Stimulated activated CD4-positive, alpha-beta T cell treated with anti-CD3 and anti-CD28 coated beads, Interleukin-15, amount 100 ng/mL, for 48 hours (primary cell): ENCODE data around the gene TMPRSS13.
"Not testable (repeated sequence)": the region's sequence is repeated elsewhere in the genome, so short reads cannot be mapped to it uniquely, and the experiment has no call there.

Experiments used
- DNase-seq, 2 donors: peaks; one replicate each; pipeline ENCODE4 v3.0.0-alpha.2; 2020; ENCODE audit warnings: low read depth in 2 of 2

The TMPRSS13 gene

DNA sequence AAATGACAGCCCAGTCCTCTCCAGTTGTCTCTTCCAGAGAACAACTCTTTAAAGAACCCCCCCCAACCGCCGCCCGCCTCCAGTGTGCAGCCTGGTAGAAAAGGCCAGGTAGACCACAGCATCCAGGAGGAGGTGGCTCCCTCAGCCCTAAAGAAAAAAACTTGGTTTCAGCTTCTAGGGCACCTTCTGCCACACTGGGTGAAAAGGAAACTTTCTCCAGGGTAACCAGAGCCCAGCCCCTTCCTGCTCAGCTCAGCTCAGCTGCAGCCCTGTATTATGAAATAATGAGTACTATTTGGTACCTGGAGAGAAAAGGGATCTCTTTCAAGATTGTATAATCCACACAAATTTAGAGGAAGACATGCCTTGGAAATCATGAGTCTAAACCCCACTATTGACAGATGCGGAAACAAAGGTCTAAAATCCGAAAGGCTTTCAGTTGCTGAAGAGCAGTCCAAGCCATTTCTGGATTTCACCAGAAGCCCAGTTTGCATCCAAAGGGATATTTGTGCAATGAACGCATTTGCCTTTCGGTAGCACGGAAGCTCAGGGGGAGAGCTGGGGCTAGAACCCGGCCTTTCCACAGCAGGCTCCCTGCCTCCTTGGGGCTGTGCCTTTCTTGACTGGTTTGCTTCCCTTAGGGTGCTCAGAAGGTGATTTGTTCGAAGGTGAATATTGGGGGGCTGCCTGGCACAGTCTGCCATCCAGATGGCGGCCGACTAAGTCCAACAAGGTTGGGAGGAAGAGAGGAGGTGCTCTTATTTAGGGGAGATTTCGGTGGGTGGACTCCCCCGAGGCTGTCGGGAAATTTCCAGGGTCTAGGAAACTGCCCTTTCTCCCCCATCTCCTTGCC is 56.0 kb downstream of the TMPRSS13 start:
- DNase-seq: no peak

DNA sequence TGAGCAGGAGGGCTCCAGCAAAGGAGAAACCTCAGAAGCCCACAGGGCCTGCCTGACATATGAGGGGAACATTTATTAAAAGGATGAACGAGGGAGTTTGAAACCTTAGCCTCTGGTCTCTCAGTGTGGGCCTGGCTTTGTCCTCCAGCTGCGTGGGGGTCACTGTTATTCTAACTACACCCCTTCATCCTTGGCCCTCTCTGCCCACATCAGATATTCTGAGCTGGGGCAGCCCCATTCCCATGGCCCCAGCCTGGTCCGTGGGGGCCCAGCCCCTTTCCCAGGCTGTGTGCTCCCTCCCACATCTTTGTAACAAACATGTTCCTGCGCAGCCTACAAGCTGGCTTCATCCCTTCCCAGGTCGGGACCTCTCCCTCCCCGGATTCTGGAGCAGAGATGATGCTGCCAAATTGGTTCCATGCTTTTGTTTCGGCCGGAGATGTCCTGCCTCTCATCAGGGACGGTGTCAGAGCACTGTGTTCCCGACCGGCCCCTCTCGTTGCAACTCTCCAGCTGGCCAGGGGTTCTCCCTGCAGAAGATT is 56.7 kb downstream of the TMPRSS13 start:
- no peak for DNase-seq

DNA sequence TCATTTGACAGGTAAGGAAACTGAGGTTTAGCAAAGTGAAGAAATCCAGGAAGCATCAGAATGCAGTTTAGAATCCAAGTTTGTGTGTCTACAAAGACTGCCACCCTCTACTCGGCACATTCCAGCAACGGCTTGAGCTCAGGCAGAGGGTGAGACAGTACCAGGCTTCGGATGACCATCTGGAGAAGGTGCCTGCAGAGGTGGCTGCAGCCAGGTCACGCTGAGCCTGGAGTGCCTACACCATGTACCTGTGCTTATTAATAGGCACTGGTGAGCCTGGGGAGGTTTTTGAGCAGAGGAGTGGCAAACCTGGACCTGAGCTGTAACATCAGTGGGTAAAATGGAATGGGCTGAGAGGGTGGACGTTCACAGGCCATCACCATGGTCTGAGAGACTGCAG is 57.4 kb downstream of the TMPRSS13 start:
- DNase-seq: no peak

DNA sequence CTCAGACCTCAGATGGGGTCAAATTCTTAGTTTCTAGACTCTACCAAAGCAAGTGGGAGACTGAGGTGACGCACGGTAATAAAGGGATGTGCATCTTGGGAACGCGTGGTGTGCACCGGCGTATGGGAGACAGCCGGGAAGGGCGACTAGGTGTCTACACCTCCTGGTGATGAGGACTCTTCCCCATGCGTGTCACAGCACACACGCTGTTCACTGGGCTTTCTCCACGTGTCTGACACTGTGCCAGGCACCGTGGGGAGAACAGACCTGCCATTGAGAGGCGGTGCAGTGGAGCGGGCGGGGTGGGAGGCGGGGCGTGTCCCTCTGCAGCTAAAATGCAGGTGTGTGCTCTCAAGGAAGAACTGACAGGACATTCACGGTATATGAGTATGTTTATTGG is 58.0 kb downstream of the TMPRSS13 start:
- DNase-seq: no peak

DNA sequence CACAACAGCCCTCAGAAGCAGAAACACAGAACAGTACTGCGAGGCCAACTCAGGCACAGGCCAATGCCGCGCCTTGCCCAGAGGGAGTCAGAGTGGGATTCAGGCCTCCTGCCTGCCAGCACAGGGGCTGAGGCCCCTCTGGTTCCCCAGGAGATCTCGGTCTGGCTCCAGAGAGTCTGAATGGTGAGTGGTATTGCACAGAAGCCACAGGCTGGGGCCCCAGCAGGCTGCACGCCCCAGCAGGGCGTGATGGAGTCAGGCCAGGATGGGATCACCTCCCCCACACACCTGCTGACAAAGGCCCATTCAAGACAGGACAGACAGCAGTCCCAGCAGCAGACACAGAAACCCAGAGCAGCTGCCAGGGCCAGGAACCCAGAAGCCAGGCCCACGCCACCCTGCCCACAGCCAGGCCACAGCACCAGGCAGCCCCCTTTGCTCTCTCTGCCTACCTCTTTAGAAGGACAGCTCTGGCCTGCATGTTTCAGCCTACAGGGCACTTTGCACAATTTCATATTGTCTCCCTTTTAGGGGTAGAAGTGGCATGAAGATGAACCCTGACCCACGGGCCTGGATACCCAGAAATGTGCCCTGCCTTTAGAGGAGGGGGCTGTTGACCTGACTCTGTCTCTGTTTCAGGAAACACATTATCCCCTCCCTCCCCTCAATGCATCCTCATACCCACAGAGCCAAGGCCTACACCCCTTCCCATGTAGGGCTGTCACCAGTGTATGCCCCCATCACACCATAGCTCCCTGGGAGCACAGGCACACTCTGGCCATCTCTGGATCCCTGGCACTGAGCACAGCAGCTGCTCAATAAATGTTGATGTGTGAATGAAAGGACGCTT is 58.9 kb downstream of the TMPRSS13 start:
- DNase-seq: no peak

DNA sequence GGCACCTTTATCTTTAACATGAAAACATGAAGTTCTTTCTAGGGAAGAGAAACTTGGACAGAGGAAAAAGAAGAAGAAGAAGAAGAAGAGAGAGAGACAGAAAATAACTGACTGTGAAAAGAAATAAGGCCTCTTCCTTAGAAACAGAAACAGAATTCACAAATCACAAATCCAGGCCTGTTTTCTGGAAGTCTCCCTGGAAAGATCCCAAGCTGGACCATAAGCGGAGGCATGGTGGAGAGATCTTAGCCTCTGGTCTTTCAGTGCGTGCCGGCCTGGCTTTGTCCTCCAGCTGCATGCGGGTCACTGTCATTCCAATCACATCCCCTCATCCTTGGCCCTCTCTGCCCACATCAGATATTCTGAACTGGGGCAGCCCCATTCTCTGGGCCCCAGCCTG is 59.6 kb downstream of the TMPRSS13 start:
- no peak for DNase-seq

DNA sequence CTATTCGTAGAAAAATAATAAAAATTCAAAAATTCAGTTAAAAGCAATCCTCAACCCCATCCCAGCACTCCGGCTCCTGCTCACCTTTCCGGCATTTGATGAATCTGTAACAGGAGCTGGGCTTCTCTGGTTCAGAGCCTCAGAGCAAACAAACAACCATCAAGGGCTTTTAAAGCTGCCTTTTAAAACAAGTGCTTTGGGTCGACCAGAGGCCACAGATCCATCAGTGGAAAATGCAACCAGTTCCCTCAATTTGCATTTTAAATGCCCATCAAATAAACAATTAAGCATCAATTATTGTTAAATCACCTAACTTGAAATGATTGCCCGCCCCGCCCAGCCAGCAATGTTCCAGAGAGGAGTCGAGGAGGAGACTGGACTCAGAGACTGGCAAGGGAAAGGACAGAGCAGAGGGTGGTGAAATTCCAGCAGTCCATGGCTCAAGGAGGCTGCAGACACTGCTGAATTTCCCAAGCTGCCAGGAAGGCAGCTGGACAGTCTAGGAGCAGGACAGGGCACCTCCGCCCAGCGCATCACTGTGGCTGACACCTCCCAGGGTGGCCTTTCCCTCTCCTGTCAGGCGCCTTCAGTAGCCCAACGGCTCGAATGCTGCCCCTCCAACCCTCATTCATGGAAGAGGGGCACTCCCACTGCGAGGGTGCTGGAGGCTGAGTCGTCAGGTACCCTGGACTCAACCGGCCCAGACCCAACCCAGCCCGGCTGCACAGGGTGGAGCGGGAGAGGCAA is 60.2 kb downstream of the TMPRSS13 start:
- no peak for DNase-seq

DNA sequence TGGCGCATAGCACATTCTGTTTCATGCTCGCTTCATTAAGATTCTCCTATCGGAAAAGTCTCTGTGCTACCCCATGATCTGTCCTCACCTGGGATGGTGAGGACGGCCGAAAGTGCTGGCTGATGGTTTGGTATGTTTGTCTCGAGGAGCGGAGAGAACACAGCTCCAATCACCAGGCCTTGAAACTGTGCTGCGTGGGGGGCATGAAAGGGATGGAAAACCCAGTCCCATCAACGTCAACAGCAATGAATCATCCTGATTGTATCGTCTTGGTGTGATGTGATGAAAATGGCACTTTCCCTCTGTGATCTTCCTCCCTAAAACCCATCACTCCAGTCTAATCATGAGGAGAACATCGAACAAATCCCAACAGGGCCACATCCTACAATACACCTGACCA is 61.1 kb downstream of the TMPRSS13 start:
- no peak for DNase-seq

DNA sequence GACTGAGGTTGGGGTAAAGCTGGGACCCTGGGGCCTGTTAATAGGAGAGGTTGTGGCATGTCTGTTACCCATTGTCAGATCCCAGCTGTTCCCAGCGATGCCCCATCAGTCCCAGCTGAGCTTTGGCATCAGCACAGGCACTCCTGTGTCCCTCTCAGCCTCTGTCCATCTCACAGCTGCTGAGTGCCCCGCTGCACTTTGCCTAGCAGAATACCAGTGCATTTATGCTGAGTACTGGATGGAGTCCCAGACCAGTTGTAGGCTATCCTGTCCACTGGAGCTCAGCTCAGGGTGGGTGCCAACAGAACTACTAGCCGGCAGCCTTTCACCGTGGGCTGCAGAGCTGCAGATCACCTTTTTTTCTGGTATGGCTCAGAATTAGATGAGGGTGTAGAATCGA is 62.7 kb downstream of the TMPRSS13 start:
- DNase-seq: no peak

DNA sequence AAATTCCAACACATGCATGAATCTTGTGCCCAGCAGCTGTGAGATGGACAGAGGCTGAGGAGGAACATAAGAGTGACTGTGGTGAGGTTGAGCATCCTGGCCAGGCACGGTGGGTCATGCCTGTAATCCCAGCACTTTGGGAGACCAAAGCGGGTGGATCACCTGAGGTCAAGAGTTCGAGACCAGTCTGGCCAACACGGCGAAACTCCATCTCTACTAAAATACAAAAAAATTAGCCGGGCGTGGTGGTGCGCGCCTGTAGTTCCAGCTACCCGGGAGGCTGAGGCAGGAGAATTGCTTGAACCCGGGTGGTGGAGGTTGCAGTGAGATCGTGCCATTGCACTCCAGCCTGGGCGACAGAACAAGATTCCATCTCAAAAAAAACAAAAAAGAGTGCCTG is 63.7 kb downstream of the TMPRSS13 start:
- DNase-seq: not testable (repeated sequence)

DNA sequence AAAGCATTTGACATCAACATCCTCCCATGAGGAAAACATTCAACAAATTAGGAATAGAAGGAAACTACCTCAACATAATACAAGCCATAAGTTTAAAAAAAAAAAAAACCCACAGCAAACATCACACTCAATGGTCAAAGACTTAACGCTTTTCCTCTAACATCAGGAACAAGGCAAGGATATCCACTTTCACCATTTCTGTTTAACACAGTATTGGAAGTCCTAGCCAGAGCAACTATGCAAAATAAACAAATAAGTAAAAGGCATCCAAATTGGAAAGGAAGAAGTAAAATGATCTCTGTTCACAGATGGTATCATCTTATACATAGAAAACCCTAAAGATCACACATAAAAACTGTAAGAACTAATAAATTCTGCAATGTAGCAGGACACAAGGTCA is 65.8 kb downstream of the TMPRSS13 start:
- DNase-seq: no peak

DNA sequence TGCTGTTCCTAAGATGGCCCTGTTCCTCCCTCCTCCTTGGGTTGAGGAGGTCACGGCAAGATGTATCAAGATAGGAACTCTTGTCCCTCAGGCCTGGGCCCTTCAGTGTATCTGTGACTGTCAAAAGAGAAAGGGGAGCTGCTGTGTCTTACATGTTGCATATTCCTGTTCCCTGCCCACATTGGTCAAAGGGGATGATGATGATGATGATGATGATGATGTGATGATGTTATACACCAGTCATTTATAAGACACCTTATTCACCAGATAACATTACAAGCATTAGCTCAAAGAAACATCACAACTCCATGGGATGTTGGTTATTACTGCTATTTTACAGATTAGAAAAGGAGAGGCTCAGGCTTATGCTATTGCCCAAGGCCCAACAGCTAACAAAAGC is 66.4 kb downstream of the TMPRSS13 start:
- no peak for DNase-seq

DNA sequence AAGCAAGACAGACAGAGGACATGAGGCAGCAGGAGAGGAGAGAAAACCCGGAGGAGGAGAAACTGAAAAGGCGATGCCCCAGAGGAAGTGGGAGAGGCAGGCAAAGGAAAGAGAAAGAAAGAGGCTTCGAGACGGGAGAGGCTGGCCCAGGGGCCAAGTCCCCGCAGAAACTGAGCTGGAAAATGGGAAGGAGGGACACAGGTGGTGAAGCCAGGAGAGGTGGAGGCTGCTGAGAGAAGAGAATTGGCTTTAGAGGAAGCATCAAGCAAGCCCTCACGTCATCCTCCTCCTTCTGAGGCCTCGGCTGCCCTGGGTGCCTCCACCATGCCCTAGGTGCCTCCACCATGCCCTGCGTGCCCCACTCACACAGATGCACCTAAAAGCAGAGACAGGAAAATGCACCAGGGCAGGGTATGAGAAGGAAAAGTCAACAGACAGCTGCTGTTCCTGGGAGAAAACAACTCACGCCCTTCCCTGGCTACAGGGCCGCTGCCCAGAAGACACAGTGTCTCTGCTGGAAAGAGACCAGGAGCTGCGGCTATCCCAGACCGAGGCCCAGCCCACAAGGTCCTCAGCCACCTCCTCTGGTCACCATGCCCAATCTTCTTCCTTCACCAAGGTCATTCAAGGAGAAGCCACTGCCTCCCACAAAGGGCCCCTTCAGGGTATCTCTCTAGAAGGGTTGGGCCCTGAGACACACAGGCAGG is 67.0 kb downstream of the TMPRSS13 start:
- no peak for DNase-seq

DNA sequence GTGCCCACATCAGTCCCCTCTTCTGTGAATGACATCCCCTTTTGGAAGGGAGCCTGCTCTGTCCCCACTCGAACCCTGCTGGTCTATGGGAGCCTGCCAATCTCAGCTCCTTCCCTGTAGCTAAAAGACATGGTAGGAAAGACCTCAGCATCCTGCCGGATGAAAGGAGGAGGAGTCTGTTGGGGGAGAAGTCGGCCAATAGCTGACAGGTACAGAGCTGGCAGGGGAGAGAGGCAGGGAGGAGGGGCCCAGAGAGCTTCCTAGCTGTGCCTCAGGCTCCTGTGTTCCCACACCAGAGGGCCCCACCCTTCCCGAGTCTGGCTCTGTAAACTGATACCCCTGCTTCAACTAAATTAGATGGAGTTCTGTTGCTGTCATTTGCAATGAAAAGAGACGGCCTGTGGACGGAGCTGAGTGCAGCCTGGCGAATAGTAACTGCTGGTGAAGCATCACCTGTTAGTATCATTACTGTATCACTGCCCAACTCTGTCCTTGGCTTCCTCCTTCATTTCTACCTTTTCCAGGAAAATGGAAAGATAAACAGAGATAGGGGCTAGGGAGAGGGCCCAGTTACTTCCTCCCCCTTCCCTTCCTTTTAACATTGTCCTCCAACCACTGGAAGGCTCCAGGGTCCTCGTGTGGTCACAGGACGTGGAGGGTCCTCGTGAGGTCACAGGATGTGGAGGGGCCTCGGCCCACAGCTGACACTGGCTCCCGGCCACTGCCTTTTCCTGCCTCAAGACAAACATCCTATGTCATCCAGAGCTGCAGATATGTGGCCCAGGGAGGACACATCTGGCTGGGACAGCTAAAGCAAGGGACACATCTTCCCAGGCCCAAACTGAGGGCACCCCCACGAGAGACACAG is 67.8 kb downstream of the TMPRSS13 start:
- DNase-seq: no peak

DNA sequence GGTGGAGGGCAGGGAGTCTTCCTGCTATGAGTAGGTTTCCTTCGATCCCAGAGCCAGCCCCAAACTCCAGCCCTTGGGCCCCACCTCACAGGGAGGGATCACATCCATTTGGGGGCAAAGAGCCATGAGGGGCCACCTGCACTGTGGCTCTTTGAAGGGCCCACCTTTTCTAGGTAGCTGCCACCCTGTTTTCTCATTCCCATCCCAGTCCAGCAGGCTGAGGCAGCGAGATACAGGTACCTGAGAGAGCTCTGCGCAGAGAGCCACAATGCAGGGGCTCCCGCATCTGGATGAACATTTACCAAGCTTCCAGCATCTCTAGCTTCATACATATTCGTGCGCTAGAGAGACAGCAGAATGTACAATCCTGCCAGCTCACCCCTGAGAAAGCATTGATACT is 69.1 kb downstream of the TMPRSS13 start:
- DNase-seq: no peak

DNA sequence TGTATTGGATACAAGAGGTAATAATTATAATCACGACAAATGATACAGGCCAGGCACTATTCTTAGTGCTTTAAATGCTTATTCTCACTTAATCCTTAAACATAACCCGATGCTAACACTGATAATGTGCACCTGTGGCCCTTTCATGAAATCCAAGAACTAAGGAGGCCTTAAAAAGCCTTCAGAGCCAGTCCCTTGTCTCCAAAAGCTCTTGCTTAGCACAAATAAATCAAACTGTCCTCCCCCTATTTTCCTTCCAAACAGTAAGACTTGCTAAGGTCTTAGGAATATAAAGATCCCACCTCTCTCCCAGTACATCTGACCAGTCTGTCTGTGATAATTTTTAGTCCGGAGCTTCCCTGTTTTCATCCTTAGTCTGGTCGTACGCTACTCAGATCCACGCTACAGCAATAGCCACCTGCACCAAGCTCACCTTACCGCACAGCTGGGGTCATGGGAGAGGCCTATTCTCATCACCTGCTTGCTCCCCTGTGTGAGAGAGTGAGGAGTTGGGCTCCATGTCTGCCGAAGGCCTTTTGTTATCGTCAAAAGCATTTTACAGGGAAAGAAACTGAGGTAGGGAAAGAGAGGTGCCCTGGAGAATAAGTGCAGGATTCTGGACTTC is 69.6 kb downstream of the TMPRSS13 start:
- DNase-seq: no peak

DNA sequence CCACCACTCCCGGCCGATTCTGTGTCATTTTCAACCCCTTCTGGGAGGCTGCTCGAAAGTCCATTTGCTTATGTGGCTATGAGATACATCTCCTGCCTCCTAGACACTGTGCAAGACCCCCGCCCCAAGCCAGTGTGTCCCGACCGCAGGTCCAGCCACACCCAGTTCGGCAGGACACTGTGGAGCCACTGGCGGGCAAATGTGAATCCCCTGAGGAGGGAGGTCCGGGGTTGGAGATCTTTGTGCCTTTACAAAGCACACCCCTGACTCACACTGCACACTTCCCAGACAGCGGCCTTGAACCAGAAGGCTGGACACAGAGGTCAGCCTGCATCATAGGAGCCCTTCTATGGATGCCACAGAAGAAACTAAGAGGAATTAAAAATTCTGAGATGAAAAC is 70.1 kb downstream of the TMPRSS13 start:
- no peak for DNase-seq

DNA sequence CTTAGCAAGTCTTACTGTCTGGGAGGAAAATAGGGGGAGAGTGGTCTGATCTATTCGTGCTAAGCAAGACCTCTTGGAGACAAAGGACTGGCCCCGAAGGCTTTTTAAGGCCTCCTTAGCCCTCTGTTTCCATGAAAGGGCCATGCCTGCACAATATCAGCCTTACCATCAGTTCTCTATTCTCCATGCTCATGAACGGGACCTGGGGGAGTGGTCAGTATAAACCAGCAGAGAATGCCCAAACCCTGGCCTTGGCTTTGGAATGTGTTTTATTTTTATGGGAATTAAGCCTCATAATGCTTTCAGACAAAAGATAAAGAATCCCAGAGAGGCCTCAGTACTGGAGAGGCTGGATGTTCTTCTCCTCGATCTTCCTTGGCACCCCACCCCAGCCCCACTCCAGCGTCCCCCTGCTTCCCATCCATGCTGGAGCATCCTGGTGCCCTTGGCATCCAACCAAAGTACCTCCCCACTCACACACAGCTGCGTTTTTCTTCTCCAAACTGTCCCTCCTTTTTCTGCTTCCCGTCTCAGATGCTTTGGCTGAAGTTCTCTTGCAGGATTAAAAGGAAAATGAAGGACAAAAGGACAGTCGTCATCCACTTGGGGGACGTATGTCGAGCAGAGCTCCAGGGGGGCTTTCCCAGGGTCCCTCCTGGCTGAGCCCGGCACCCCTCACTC is 71.3 kb downstream of the TMPRSS13 start:
- no peak for DNase-seq

DNA sequence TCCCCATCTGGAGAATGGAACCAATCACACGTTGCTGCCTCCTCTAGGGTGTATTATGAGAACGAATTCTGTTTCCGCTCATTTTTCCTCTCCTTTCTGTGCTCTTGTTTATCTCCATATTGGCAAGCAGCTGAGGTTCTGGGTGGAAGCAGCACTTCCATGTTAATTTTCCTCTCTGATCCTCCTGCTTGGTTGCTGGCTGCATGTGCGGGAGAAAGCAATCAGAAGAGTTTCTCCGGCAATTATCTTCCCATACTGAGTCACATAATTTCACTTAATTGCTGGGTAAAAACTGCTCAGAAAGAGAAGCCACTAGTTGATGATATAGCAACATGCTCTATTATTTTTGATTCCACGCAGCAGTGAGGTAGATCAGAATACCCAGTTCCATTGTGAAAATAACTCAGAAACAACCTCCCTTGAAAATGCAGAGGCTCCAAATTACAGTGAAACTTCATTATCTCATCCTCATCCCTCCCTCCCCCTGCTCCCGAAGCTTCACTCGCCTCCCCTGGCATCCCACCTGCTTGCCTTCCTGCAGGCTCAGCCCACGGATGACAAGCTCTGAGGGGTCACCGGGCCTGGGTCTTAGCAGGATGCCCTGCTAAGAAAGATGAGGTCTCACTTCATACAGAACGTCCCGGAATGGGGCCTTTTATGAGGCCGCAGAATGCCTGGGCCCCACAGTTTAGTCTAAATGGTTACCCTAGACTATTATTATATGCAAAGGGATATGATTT is 73.1 kb downstream of the TMPRSS13 start:
- no peak for DNase-seq
